IMR-90 (cell line): ENCODE data around the gene RBMS2.

ENCODE experiments used
- CTCF ChIP-seq: conservative IDR thresholded peaks from 2 replicates; pipeline ENCODE4 v1.5.1; 2012; ENCODE audit warnings: mild to moderate bottlenecking, low read depth, low read length, improper control_type of control experiment
- MXI1 ChIP-seq: IDR thresholded peaks from 2 replicates; pipeline ENCODE4 v1.6.1; 2012; ENCODE audit warnings: low read depth, mild to moderate bottlenecking, low read length, moderate library complexity, borderline replicate concordance
- RCOR1 ChIP-seq: IDR thresholded peaks from 2 replicates; pipeline ENCODE4 v1.6.1; 2012; ENCODE audit warnings: mild to moderate bottlenecking, low read length, improper control_type of control experiment; ENCODE audit not compliant: insufficient replicate concordance
- RFX5 ChIP-seq: IDR thresholded peaks from 2 replicates; pipeline ENCODE4 v1.8.0; 2012; ENCODE audit warnings: low read depth, mild to moderate bottlenecking, low read length, moderate library complexity

- TF ChIP-seq CTCF (no peak), RCOR1 (no peak), MXI1 (no peak), RFX5 (no peak)
Observed at GRCh38 chr12:56616244-56616643, 94.6 kb downstream of the RBMS2 start.
